ENCODE data around the gene EEFSEC. TPM values are rescaled to one million over a fixed set of nuclear protein-coding genes. Genes with fewer than 3 reads are reported as not detected.
A peak's percentile ranks its signal among the peaks of the same experiment; 100 is the strongest.

EEFSEC gene
- polyA plus RNA-seq, 3 donors from 2014 or later, result 14.5 to 26.9 (median 26.1) TPM

DNA sequence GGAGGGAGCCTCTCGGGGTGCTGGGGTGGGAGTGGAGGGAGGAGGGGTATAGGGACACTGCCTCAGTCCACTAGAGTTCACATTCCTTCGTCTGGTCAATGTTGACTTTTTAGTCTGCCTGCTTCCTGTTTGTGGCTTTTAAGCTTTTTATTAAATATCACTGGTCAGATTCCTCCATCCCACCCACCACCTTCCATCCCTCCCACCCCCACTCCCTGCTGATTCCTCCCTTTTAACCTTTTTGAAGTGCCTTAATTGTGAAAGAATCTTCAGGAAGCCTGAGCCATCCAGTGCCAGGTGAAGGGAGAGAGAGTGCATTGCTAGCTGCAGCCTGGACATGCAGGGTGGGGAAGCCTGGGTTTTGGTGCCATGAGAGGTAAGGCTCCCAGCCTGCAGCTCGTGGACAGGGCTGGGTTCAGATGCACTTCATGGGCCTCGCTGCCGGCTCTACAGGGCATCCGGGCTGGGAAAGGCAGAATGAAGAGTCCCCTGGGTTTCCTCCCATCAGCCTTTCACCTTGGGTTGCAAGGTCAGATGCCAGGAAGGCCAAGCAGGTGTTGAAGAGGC lies 207.5 kb downstream of the EEFSEC start:
- peaks cover 3 to 8% (median 4%) of the 10 kb centered on the region in 3 donors for H3K36me3 Mint-ChIP-seq
- H3K27me3 Mint-ChIP-seq (ENCODE audit: low read depth in 3 of 3), result peaks cover 0 to 6% (median 2%) of the 10 kb centered on the region in 3 donors

DNA sequence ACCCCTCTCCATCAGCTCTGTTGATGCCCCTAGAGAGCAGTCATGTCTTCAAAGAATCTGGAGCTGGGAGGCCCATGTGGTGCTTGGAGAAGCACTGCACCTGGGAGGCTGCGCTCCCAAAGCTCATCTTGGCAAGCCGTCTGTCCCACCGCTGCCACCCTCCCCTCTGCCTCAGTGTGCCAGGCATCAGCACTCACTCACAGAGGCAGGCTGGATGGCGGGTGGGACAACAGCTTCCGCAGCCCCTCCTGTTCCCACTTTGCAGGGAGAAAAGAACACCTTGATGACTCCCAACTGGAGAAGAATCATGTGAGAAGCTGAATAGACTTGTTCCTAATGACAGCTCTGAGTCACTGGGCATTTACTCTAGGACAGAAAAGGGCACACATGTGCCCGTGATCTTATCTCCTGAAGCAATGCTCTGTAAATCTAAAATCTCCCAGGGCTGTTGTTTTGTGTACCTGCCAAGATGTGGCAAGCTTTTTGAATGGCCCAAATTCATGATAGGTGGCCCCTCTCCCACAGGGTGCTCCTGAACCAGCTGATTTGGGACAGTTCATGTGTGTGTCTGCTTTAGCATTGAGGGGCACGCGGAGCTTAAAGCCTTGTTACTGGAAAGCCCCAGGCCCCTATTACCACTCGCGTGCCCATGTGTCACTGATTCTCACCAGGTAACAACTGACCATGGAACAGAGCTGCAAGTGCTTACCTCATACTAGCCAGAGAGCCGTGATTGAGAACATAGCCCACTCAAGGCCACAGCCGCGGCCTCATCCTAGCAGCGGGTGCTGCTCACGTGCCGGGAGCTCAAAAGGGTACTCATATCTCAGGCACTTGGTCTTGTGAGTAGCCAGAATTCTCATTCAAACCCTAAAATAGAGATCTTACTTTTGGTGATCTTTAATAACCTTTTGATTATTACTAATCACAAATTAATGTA lies 209.0 kb downstream of the EEFSEC start:
- Mint-ChIP-seq H3K27me3 (ENCODE audit: low read depth in 3 of 3) (peaks cover 0 to 7% (median 2%) of the 10 kb centered on the region in 3 donors), H3K4me3 (no peak overlapping the region), H3K4me1 (no peaks in the 10 kb centered on the region), H3K27ac (no peak overlapping the region), H3K9me3 (no peaks in the 10 kb centered on the region), H3K36me3 (peaks cover 3 to 8% (median 5%) of the 10 kb centered on the region in 3 donors)
- DNase-seq, result no peak

More for the DNA sequence above, 207.5 kb downstream of the EEFSEC start:
- H3K4me1 Mint-ChIP-seq, result no peaks in the 10 kb centered on the region
- H3K27ac Mint-ChIP-seq, result no peak overlapping the region
- no peaks in the 10 kb centered on the region for H3K9me3 Mint-ChIP-seq
- no peak for DNase-seq
- no peak overlapping the region for H3K4me3 Mint-ChIP-seq

DNA sequence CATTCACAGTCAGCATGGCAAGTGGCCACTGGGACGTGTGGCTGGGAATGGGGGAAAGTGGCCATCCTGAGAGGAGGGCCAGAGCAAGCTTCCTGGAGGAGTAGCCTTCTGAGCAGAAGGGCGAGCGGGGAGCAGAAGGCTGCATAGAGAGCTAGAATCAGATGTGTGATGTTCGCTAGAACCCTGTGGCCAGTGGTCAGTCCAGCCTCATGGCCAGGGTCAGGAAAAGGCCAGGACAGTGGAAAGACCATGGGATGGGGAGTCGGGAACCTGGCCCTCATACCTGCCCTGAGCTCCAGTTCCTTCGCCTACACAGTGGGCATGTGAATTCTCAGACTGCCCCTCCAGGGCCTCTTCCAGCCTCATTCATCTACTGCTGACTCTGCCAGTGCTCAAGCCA lies 211.0 kb downstream of the EEFSEC start:
- no peak overlapping the region for H3K27ac Mint-ChIP-seq

DNA sequence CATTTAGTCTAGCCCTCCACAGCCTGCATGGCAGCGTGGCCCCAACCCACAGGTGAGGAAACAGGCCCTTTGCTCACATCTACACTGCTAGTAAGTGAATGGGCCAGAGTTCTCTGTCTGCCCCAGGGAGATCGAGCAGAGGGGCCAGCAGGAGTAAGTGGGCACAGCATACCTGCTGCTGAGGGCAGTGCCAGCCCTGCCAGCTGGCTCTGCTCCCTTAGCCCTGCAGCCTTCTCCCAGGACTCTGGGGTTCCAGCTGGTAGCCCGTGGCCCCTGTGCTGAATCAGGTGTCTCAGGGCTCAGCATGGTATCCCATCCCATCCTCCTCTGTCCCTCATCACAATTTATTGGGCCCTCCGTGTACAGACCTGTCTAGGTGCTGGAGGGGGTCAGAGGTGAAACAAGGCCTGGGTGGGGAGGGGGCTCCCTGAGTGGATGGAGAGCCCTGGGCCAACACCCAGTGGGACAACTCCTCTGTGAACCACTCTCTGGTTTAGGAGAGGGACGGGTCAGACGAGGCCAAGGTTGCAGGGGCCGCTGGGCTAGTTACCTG lies 211.6 kb downstream of the EEFSEC start:
- DNase-seq, result no peak
- Mint-ChIP-seq H3K4me3 (no peak overlapping the region), H3K9me3 (no peaks in the 10 kb centered on the region), H3K4me1 (no peaks in the 10 kb centered on the region), H3K27ac (no peak overlapping the region), H3K27me3 (ENCODE audit: low read depth in 3 of 3) (peaks cover 0 to 7% (median 0%) of the 10 kb centered on the region in 3 donors), H3K36me3 (peaks cover 0 to 8% (median 3%) of the 10 kb centered on the region in 3 donors)

More for the DNA sequence above, 211.0 kb downstream of the EEFSEC start:
- Mint-ChIP-seq H3K36me3 (peaks cover 0 to 6% (median 3%) of the 10 kb centered on the region in 3 donors), H3K4me1 (no peaks in the 10 kb centered on the region), H3K27me3 (ENCODE audit: low read depth in 3 of 3) (peaks cover 0 to 7% (median 0%) of the 10 kb centered on the region in 3 donors), H3K4me3 (no peak overlapping the region), H3K9me3 (no peaks in the 10 kb centered on the region)
- no peak for DNase-seq

DNA sequence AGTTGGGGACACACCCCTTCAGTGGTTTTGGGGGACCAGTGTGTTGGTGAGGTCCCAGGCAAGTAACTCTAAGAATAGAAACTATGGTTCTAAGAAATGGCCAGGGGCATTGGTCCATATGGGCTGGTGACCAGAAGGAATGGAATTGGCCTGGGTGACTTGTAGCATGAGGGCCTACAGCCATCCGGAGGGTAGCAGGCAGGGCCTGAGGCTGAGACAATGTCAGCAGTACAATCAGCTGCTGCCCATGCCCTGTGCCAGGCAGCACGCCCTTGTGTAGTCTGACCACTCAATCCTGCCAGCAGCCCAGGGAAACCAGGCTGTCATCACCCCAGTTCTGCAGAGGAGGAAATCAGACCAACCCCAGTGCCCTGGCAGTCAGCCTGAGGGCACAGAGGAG lies 212.9 kb downstream of the EEFSEC start:
- no peak overlapping the region for H3K4me3 Mint-ChIP-seq
- H3K27ac Mint-ChIP-seq, result peak overlapping the region in 1 of 6 donors; percentile 18
- DNase-seq, result no peak
- no peaks in the 10 kb centered on the region for H3K4me1 Mint-ChIP-seq
- H3K27me3 Mint-ChIP-seq (ENCODE audit: low read depth in 3 of 3), result peaks cover 0 to 6% (median 0%) of the 10 kb centered on the region in 3 donors
- H3K9me3 Mint-ChIP-seq, result no peaks in the 10 kb centered on the region
- peaks cover 0 to 9% (median 3%) of the 10 kb centered on the region in 3 donors for H3K36me3 Mint-ChIP-seq

DNA sequence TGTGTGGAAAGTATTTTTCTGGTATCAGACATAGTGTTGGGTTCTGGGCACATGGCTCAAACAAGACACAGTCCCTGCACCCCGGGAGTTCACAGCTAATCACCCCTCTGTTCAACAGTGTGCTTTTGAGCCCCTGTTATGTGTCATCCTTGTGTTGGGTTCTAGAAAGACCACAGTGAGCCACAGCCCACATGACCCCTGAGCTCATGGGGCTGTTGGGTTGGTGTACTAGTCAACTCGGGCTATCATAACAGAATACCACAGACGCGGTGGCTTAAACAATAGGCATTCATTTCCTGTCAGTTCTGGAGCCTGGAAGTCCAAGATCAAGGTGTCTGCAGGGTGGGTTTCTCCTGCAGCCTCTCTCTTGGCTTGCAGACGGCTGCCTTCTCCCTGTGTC lies 213.4 kb downstream of the EEFSEC start:
- H3K4me1 Mint-ChIP-seq, result no peaks in the 10 kb centered on the region
- H3K36me3 Mint-ChIP-seq, result peaks cover 0 to 9% (median 3%) of the 10 kb centered on the region in 3 donors
- DNase-seq, result no peak
- H3K27ac Mint-ChIP-seq, result no peak overlapping the region
- H3K9me3 Mint-ChIP-seq, result no peaks in the 10 kb centered on the region
- peaks cover 0 to 6% (median 0%) of the 10 kb centered on the region in 3 donors for H3K27me3 Mint-ChIP-seq (ENCODE audit: low read depth in 3 of 3)
- H3K4me3 Mint-ChIP-seq, result no peak overlapping the region

DNA sequence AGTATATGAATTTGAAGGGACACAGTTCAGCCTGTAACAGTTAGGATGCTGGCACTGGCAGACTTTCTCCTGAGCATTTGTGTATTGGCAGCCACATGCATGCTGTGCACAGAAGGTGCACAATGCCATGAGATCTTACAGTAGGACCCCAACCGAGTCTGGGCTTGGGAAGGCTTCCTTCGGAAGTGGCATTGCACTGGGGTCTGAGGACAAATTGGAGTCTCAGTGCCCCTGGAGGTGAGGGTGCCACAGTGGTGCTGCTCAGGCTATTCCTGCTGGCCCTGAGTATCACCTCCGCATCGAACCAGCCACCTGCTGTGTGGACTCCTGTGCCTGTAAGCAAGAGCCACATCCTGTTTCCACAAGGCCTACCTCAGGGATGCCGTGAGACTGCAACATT lies 213.9 kb downstream of the EEFSEC start:
- Mint-ChIP-seq H3K4me3 (no peak overlapping the region), H3K9me3 (no peaks in the 10 kb centered on the region), H3K27ac (no peak overlapping the region), H3K27me3 (ENCODE audit: low read depth in 3 of 3) (peaks cover 0 to 6% (median 0%) of the 10 kb centered on the region in 3 donors), H3K36me3 (peaks cover 0 to 9% (median 3%) of the 10 kb centered on the region in 3 donors), H3K4me1 (no peaks in the 10 kb centered on the region)
- DNase-seq, result no peak

DNA sequence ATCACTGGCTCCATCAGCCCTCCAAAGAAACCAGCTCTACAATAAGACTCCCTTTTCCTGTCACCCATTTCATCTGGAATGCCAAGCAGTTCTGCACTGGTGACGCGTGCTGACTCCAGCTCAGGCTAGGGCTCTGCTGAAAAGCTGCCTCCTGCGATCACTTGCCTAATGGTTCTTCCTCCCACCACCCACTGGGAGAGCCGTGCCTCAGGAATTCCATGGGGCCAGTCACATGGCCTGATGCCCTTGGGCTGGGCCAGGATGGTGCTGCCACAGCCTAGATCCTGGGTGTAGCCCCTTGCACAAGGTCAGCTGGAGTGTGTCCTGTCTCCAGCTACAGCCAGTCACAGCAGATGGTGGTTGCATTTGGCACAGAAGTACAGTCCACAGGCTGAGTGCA lies 214.5 kb downstream of the EEFSEC start:
- no peak overlapping the region for H3K4me3 Mint-ChIP-seq

DNA sequence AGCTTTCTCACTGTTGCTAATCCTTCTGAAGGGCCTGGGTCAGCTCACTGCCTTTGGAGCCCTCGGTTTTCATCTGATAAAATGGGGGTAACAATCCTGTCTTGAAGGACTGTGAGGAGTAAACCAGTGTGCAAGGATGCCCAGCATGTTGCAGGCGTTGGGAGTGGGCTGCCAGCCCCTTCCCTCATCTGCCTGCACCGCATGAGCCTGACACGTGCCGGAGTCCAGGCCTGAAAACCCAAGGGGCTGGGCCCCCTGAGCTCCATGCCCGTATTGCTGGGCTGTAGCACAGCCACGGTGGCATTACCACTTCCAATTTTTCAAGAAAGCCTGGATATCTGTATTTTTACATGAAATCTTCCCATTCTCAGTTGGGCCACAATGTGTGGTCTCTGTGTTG lies 215.3 kb downstream of the EEFSEC start:
- peaks cover 1 to 11% (median 4%) of the 10 kb centered on the region in 3 donors for H3K36me3 Mint-ChIP-seq
- H3K9me3 Mint-ChIP-seq, result no peaks in the 10 kb centered on the region
- H3K4me3 Mint-ChIP-seq, result no peak overlapping the region
- no peak for DNase-seq
- no peaks in the 10 kb centered on the region for H3K4me1 Mint-ChIP-seq
- H3K27ac Mint-ChIP-seq, result no peak overlapping the region
- peaks cover 0 to 6% (median 2%) of the 10 kb centered on the region in 3 donors for H3K27me3 Mint-ChIP-seq (ENCODE audit: low read depth in 3 of 3)

More for the DNA sequence above, 214.5 kb downstream of the EEFSEC start:
- Mint-ChIP-seq H3K27me3 (ENCODE audit: low read depth in 3 of 3) (peaks cover 0 to 6% (median 0%) of the 10 kb centered on the region in 3 donors), H3K4me1 (no peaks in the 10 kb centered on the region), H3K36me3 (peaks cover 2 to 9% (median 3%) of the 10 kb centered on the region in 3 donors), H3K9me3 (no peaks in the 10 kb centered on the region), H3K27ac (no peak overlapping the region)
- DNase-seq, result no peak

DNA sequence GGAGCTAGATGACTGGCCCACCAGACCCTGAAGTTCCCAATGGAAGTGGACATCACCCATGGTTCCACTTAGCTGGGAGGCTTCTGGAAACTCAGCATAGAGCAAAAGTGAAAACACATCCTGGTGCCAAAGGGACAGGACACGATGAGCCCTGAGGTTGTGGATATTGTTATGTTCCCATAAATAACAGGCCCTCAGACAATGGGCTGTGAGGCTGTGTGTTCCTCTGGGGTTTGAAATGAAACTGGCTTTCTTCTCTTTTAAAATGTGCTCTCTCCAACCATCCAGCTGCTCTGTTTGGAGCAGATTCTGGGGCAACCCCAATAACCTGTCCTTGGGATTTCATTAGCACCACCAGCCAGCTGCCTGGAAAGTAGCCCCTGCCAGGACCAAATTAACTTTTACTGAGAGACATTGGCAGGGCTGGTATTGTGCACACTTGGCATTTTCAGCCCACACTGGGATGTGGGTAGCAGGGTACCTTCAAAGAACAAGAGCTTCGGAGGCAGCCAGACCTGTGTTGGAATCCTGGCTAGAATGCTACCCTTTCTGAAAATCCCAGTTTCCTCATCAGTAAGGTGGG lies 215.9 kb downstream of the EEFSEC start:
- peaks cover 0 to 6% (median 2%) of the 10 kb centered on the region in 3 donors for H3K27me3 Mint-ChIP-seq (ENCODE audit: low read depth in 3 of 3)
- H3K4me3 Mint-ChIP-seq, result no peak overlapping the region
- H3K9me3 Mint-ChIP-seq, result no peaks in the 10 kb centered on the region
- H3K36me3 Mint-ChIP-seq, result peaks cover 0 to 11% (median 4%) of the 10 kb centered on the region in 3 donors
- no peaks in the 10 kb centered on the region for H3K4me1 Mint-ChIP-seq
- no peak overlapping the region for H3K27ac Mint-ChIP-seq
- no peak for DNase-seq

DNA sequence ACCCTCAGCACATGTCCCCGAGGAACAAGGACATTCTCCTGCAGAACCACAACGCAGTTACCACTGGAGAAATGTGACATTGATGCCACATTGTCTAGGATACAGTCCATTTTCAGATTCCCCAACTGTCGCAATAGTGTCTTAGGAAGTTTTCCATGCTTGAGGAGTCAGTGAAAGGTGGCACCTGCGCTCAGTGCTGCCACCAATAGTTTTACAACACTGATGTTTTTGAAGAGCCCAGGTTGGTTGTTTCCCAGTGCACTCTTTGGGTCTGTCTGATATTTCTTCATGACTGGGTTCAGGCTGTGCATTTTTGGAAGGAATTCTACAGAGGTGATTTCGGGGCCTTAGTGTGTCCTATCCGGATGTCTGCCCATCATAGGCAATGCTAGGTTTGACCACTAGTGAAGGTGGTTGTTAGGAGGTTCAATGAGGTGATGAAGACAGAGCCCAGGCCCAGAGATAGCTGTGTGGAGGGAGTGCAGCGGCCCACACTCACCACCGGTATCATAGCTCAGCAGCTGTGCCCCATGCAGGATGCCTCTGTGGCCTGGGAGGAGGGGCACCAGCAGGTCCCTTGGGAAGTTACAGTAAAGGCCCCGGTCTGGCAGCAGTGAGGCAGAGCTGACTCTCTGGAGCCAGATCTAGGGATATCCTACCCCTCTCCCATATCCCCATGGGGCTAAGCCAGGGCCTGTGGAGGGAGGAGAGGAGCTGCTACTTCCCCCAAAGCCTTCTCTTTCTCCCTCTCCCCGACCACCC lies 216.8 kb downstream of the EEFSEC start:
- Mint-ChIP-seq H3K4me1 (no peaks in the 10 kb centered on the region), H3K36me3 (peaks cover 0 to 11% (median 4%) of the 10 kb centered on the region in 3 donors), H3K27ac (no peak overlapping the region), H3K4me3 (no peak overlapping the region), H3K27me3 (ENCODE audit: low read depth in 3 of 3) (peaks cover 0 to 6% (median 2%) of the 10 kb centered on the region in 3 donors), H3K9me3 (no peaks in the 10 kb centered on the region)
- DNase-seq, result no peak

DNA sequence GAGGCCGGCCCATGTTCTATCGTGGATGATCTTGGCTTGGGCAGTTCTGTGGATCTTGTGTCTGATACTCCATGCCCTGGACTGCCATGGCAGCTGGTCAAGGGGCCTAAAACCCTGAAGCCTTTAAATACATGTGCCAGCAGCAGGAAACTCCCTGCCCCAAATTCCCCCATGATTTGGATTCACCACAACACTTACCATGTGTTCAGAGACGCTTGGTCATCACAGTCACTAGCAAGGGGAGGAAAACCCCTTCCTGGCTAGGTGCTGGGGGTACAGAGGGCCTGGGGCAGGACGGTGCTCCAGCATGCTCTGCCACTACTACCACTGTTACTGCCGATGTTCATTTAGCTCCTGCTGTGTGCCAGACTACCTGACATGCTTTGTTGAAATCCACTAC lies 219.0 kb downstream of the EEFSEC start:
- no peak overlapping the region for H3K4me3 Mint-ChIP-seq

More for the DNA sequence above, 219.0 kb downstream of the EEFSEC start:
- Mint-ChIP-seq H3K9me3 (no peaks in the 10 kb centered on the region), H3K36me3 (peaks cover 0 to 11% (median 4%) of the 10 kb centered on the region in 3 donors), H3K27me3 (ENCODE audit: low read depth in 3 of 3) (peaks cover 0 to 5% (median 2%) of the 10 kb centered on the region in 3 donors), H3K27ac (no peak overlapping the region), H3K4me1 (no peaks in the 10 kb centered on the region)
- no peak for DNase-seq

Data from immature natural killer cell (primary cell).